HAP-1 (cell line): ENCODE measurements around the gene CRY2.

Experiments
- DNase-seq, 2 experiments: peaks; one replicate each; pipeline ENCODE4 v3.0.0-alpha.2; 2016 to 2020; ENCODE audit warnings: low spot score in 2 of 2
- H3K27me3 ChIP-seq: fragments of 250-450 bp; sonication (Bioruptor Pico); 2 replicates; pipeline ENCODE4 v1.5.1; 2020; ENCODE audit warnings: low read depth, mild to moderate bottlenecking, moderate library complexity
- H3K36me3 ChIP-seq: fragments of 250-450 bp; sonication (Bioruptor Pico); replicated peaks from 2 replicates; pipeline ENCODE4 v1.5.1; 2020; ENCODE audit warnings: mild to moderate bottlenecking
- H3K4me1 ChIP-seq: fragments of 250-450 bp; sonication (Bioruptor Pico); 2 replicates; pipeline ENCODE4 v1.5.1; 2020; ENCODE audit warnings: mild to moderate bottlenecking
- H3K4me3 ChIP-seq: fragments of 250-450 bp; sonication (Bioruptor Pico); 2 replicates; pipeline ENCODE4 v1.5.1; 2020; ENCODE audit warnings: mild to moderate bottlenecking, moderate library complexity
- H3K9me3 ChIP-seq: fragments of 250-450 bp; sonication (Bioruptor Pico); 2 replicates; pipeline ENCODE4 v1.5.1; 2020; ENCODE audit warnings: mild to moderate bottlenecking, moderate library complexity
- in situ Hi-C: fragments of 300-500 bp; cut with MboI; formaldehyde crosslinking; loops from 3 replicates; pipeline ENCODE4 v1.14.3; 2020; ENCODE audit warnings: low sequenced_read_pairs, inconsistent platforms, mixed read lengths

The CRY2 gene

GRCh38 chr11:45920531-45921477 is 73.5 kb downstream of the CRY2 start:
- no peaks in the 10 kb centered on the region; the same call in 1 of the 2 replicates for H3K36me3 ChIP-seq
- H3K4me1 ChIP-seq: peaks cover 11% of the 10 kb centered on the region
- no peak for DNase-seq
- H3K4me3 ChIP-seq: no peak overlapping the region
- no peaks in the 10 kb centered on the region for H3K27me3 ChIP-seq
- in situ Hi-C loops: no loop called here
- no peaks in the 10 kb centered on the region for H3K9me3 ChIP-seq

GRCh38 chr11:45921561-45922424 is 74.5 kb downstream of the CRY2 start:
- no peak for DNase-seq
- H3K4me1 ChIP-seq: peaks cover 10% of the 10 kb centered on the region
- in situ Hi-C loops: no loop called here

GRCh38 chr11:45922425-45923082 is 75.3 kb downstream of the CRY2 start, which contains the start of gene LARGE2:
TSS of gene LARGE2 (plus strand) at chr11:45922656. CDS start at chr11:45922883, 227 bp downstream.
- Histone ChIP-seq H3K4me3 (no peak within 1 kb of the TSS), H3K27me3 (no peaks in the 10 kb centered on the region), H3K4me1 (peaks cover 7% of the 10 kb centered on the region), H3K36me3 (no peaks in the 10 kb centered on the region), H3K9me3 (no peaks in the 10 kb centered on the region)
- in situ Hi-C loops: no loop called here
- no peak for DNase-seq

More at GRCh38 chr11:45921561-45922424, 74.5 kb downstream of the CRY2 start:
- H3K9me3 ChIP-seq: no peaks in the 10 kb centered on the region
- no peak overlapping the region for H3K4me3 ChIP-seq
- H3K36me3 ChIP-seq: no peaks in the 10 kb centered on the region; the same call in 1 of the 2 replicates
- no peaks in the 10 kb centered on the region for H3K27me3 ChIP-seq

GRCh38 chr11:45924036-45924915 is 77.0 kb downstream of the CRY2 start:
- Histone ChIP-seq H3K27me3 (no peaks in the 10 kb centered on the region), H3K9me3 (no peaks in the 10 kb centered on the region), H3K36me3 (no peaks in the 10 kb centered on the region), H3K4me3 (no peak overlapping the region), H3K4me1 (peaks cover 4% of the 10 kb centered on the region; the same call in 1 of the 2 replicates)
- no peak for DNase-seq
- in situ Hi-C loops: no loop called here

GRCh38 chr11:45924927-45925326 is 77.7 kb downstream of the CRY2 start:
- no peaks in the 10 kb centered on the region for H3K9me3 ChIP-seq
- H3K27me3 ChIP-seq: no peaks in the 10 kb centered on the region
- no peaks in the 10 kb centered on the region for H3K36me3 ChIP-seq
- DNase-seq: no peak
- in situ Hi-C loops: no loop called here
- H3K4me3 ChIP-seq: no peak overlapping the region
- peaks cover 3% of the 10 kb centered on the region; the same call in 1 of the 2 replicates for H3K4me1 ChIP-seq

GRCh38 chr11:45925550-45925949 is 78.3 kb downstream of the CRY2 start:
- no peak for DNase-seq

GRCh38 chr11:45926001-45926401 is 78.7 kb downstream of the CRY2 start:
- Histone ChIP-seq H3K4me1 (no peaks in the 10 kb centered on the region), H3K36me3 (no peaks in the 10 kb centered on the region), H3K27me3 (no peaks in the 10 kb centered on the region), H3K4me3 (no peak overlapping the region), H3K9me3 (no peaks in the 10 kb centered on the region)
- DNase-seq: no peak
- in situ Hi-C loops: no loop called here

More at GRCh38 chr11:45925550-45925949, 78.3 kb downstream of the CRY2 start:
- Histone ChIP-seq H3K4me3 (no peak overlapping the region), H3K4me1 (no peaks in the 10 kb centered on the region), H3K36me3 (no peaks in the 10 kb centered on the region), H3K27me3 (no peaks in the 10 kb centered on the region), H3K9me3 (no peaks in the 10 kb centered on the region)
- in situ Hi-C loops: no loop called here

GRCh38 chr11:45926536-45927331 is 79.5 kb downstream of the CRY2 start:
- Histone ChIP-seq H3K4me3 (no peak overlapping the region), H3K4me1 (no peaks in the 10 kb centered on the region), H3K36me3 (no peaks in the 10 kb centered on the region), H3K27me3 (no peaks in the 10 kb centered on the region), H3K9me3 (no peaks in the 10 kb centered on the region)
- in situ Hi-C loops: no loop called here
- DNase-seq: no peak

GRCh38 chr11:45927332-45927683 is 80.0 kb downstream of the CRY2 start:
- H3K4me1 ChIP-seq: no peaks in the 10 kb centered on the region
- no peak for DNase-seq
- H3K9me3 ChIP-seq: no peaks in the 10 kb centered on the region
- H3K4me3 ChIP-seq: no peak overlapping the region
- no peaks in the 10 kb centered on the region for H3K27me3 ChIP-seq
- in situ Hi-C loops: no loop called here
- H3K36me3 ChIP-seq: no peaks in the 10 kb centered on the region; the same call in 1 of the 2 replicates

GRCh38 chr11:45927684-45928413 is 80.6 kb downstream of the CRY2 start:
- Histone ChIP-seq H3K27me3 (no peaks in the 10 kb centered on the region), H3K9me3 (no peaks in the 10 kb centered on the region), H3K4me3 (no peak overlapping the region), H3K4me1 (no peaks in the 10 kb centered on the region), H3K36me3 (no peaks in the 10 kb centered on the region; the same call in 1 of the 2 replicates)
- DNase-seq: no peak
- in situ Hi-C loops: no loop called here

- no peak overlapping the region for H3K4me3 ChIP-seq
- H3K4me1 ChIP-seq: no peaks in the 10 kb centered on the region
- no peaks in the 10 kb centered on the region for H3K9me3 ChIP-seq
- H3K36me3 ChIP-seq: no peaks in the 10 kb centered on the region; the same call in none of the 2 replicates
- in situ Hi-C loops: no loop called here
- H3K27me3 ChIP-seq: no peaks in the 10 kb centered on the region
- no peak for DNase-seq
Measured at GRCh38 chr11:45928535-45929215, 81.4 kb downstream of the CRY2 start.
